Endothelial cell of umbilical vein (primary cell): ENCODE results near the gene NTNG1. TPM values are rescaled to one million over a fixed set of nuclear protein-coding genes. Genes with fewer than 3 reads are reported as not detected.

Experiments used
- BruUV-seq: library from RNA; stranded (reverse); fragments of 400-500 nt; replicated peaks from 2 replicates; lab custom pipeline; 2021; lab: Mats Ljungman, UMichigan
- CTCF ChIA-PET: fragments of 300-600, 350-600 bp; sonication (Branson Sonifier 250); formaldehyde crosslinking; loops from one replicate; lab custom pipeline; 2021; ENCODE audit warnings: antibody characterized with exemption, inconsistent platforms; lab: Charles Lee
- POLR2A ChIA-PET: fragments of 300-600, 350-600 bp; sonication (Branson Sonifier 250); formaldehyde crosslinking; loops from one replicate; lab custom pipeline; 2021; ENCODE audit warnings: antibody characterized with exemption, inconsistent platforms; lab: Charles Lee
- DNase-seq: peaks from one replicate; pipeline ENCODE4 v3.0.0-alpha.2; 2011; ENCODE audit warnings: low read depth, low spot score
- FAIRE-seq: peaks from 2 replicates; lab custom pipeline; 2011; peaks lifted over from hg19 to GRCh38; lab: Jason Lieb, UNC
- H2AFZ ChIP-seq: 2 replicates; pipeline ENCODE4 v1.6.0; 2012; ENCODE audit warnings: low read depth, low read length, control low read depth, inconsistent platforms
- H3K27ac ChIP-seq: 2 replicates; pipeline ENCODE4 v1.5.1; 2011; ENCODE audit warnings: low read depth, mild to moderate bottlenecking, control low read depth, low read length, moderate library complexity; ENCODE audit not compliant: insufficient read depth
- H3K27me3 ChIP-seq, 2 experiments: 2 replicates each; pipeline versions ENCODE4 v1.6.0 to v1.6.1; 2011; ENCODE audit warnings: low read length in 2 of 2, mixed read lengths in 1 of 2; ENCODE audit not compliant: control insufficient read depth in 2 of 2, insufficient read depth in 2 of 2
- H3K36me3 ChIP-seq, 2 experiments: 2 replicates in 1 of 2; 3 replicates in 1 of 2; pipeline ENCODE4 v1.5.1; 2011; ENCODE audit warnings: low read length in 2 of 2, mild to moderate bottlenecking in 1 of 2, moderate library complexity in 1 of 2; ENCODE audit not compliant: control insufficient read depth in 2 of 2, insufficient read depth in 2 of 2; ENCODE audit errors: extremely low read depth in 1 of 2
- H3K4me1 ChIP-seq: 3 replicates; pipeline ENCODE4 v1.5.1; 2011; ENCODE audit warnings: mild to moderate bottlenecking, low read length; ENCODE audit not compliant: control insufficient read depth, insufficient read depth; ENCODE audit errors: extremely low read depth
- H3K4me2 ChIP-seq: 2 replicates; pipeline ENCODE4 v1.6.1; 2011; ENCODE audit warnings: low read length, control low read depth, mixed read lengths; ENCODE audit not compliant: insufficient read depth
- H3K4me3 ChIP-seq, 3 experiments: fragments of 200-600 bp in 1 of 3; sonication (generic), shearing (Covaris generic) in 1 of 3; replicated peaks in 1 of 3; 2 replicates each; pipeline ENCODE4 v1.5.1; 2011 to 2016; ENCODE audit warnings: control low read depth in 3 of 3, low read length in 3 of 3, mild to moderate bottlenecking in 2 of 3, inconsistent platforms in 1 of 3, low read depth in 1 of 3, moderate library complexity in 1 of 3; ENCODE audit not compliant: insufficient read depth in 1 of 3
- H3K79me2 ChIP-seq: 2 replicates; pipeline ENCODE4 v1.6.0; 2012; ENCODE audit warnings: low read length, inconsistent platforms; ENCODE audit not compliant: control insufficient read depth, insufficient read depth
- H3K9ac ChIP-seq: replicated peaks from 2 replicates; pipeline ENCODE3; 2011; ENCODE audit warnings: low read length, control low read depth; ENCODE audit not compliant: insufficient read depth; ENCODE audit errors: extremely low read depth
- H3K9me1 ChIP-seq: replicated peaks from 3 replicates; pipeline ENCODE4 v1.6.0; 2011; ENCODE audit warnings: mild to moderate bottlenecking, low read length; ENCODE audit not compliant: control insufficient read depth, insufficient read depth; ENCODE audit errors: extremely low read depth
- H3K9me3 ChIP-seq: replicated peaks from 2 replicates; pipeline ENCODE4 v1.5.1; 2012; ENCODE audit warnings: low read length, inconsistent platforms; ENCODE audit not compliant: control insufficient read depth, insufficient read depth
- H4K20me1 ChIP-seq: replicated peaks from 2 replicates; pipeline ENCODE3; 2011; ENCODE audit warnings: mild to moderate bottlenecking, low read length; ENCODE audit not compliant: control insufficient read depth, insufficient read depth; ENCODE audit errors: extremely low read depth
- CTCF ChIP-seq, 2 donors: IDR thresholded peaks; 1 replicate in 1 of 2; 2 replicates in 1 of 2; pipeline ENCODE4 v1.5.1; 2011; ENCODE audit warnings: low read length in 2 of 2, mild to moderate bottlenecking in 2 of 2, moderate library complexity in 2 of 2, control low read depth in 1 of 2, inconsistent platforms in 1 of 2, low read depth in 1 of 2; ENCODE audit not compliant: insufficient read depth in 1 of 2; ENCODE audit errors: extremely low read depth in 1 of 2
- EZH2 ChIP-seq: IDR thresholded peaks from 2 replicates; pipeline ENCODE4 v1.6.1; 2012; ENCODE audit warnings: borderline replicate concordance, low read depth, mild to moderate bottlenecking, moderate library complexity, low read length, inconsistent platforms; ENCODE audit not compliant: severe bottlenecking
- FOS ChIP-seq: IDR thresholded peaks from 2 replicates; pipeline ENCODE4 v1.6.1; 2011; ENCODE audit warnings: mild to moderate bottlenecking, low read length, moderate library complexity, borderline replicate concordance; ENCODE audit not compliant: insufficient read depth
- GATA2 ChIP-seq: IDR thresholded peaks from 2 replicates; pipeline ENCODE4 v1.7.0; 2011; ENCODE audit warnings: low read depth, mild to moderate bottlenecking, moderate library complexity, mixed read lengths, low read length; ENCODE audit not compliant: insufficient read length, insufficient read depth
- JUN ChIP-seq: IDR thresholded peaks from 2 replicates; pipeline ENCODE4 v1.6.1; 2011; ENCODE audit warnings: borderline replicate concordance, low read depth; ENCODE audit not compliant: insufficient read length, insufficient read depth
- MAX ChIP-seq: IDR thresholded peaks from 2 replicates; pipeline ENCODE4 v1.6.1; 2011; ENCODE audit not compliant: insufficient read depth, insufficient read length
- MYC ChIP-seq: IDR thresholded peaks from one replicate; pipeline ENCODE4 v1.6.1; 2011; ENCODE audit warnings: mild to moderate bottlenecking, low read depth, low read length
- POLR2A ChIP-seq: IDR thresholded peaks from 2 replicates; pipeline ENCODE4 v1.6.1; 2012; ENCODE audit warnings: low read depth, mild to moderate bottlenecking, control low read depth, low read length
- POLR2AphosphoS5 ChIP-seq: IDR thresholded peaks from 2 replicates; pipeline ENCODE4 v1.6.1; 2012; ENCODE audit warnings: low read depth, mild to moderate bottlenecking, control low read depth, low read length, moderate library complexity; ENCODE audit not compliant: insufficient read depth
- dilution Hi-C: fragments of 300-500 bp; cut with MboI; formaldehyde crosslinking; loops from one replicate; pipeline ENCODE4 v1.15.0; 2019; ENCODE audit warnings: low sequenced_read_pairs; ENCODE audit not compliant: extremely low pct_ligation_motif_present
- intact Hi-C: fragments of 100-400 bp; cut with micrococcal nuclease; formaldehyde crosslinking; loops from one replicate; pipeline ENCODE4 v1.10.0; 2022
- polyA plus RNA-seq, 4 experiments: library from polyadenylated mRNA; depleted of rRNA in 3 of 4; stranded (reverse) in 3 of 4; unstranded in 1 of 4; fragments of >200 nt; gene quantifications; 2 replicates each; pipeline versions ENCODE4 v1.2.1 to v1.2.3, GENCODE V29; 2011 to 2012; ENCODE audit warnings: missing spikeins in 1 of 4
- total RNA-seq: library from RNA; stranded (reverse); gene quantifications from 2 replicates; pipeline ENCODE4 v1.2.3, GENCODE V29; 2021

NTNG1 gene
- total and polyA plus RNA-seq, 2 donors (not counting 3 experiments of a cell fraction or from before 2014, with no cell fraction given): not detected

GRCh38 chr1:107457989-107458388 lies 317.1 kb downstream of the NTNG1 start:
- TF ChIP-seq POLR2A: no peak
- intact Hi-C loops: no loop called here
- H4K20me1 ChIP-seq: no peaks in the 10 kb centered on the region
- H3K9ac ChIP-seq: no peak overlapping the region
- no peaks in the 10 kb centered on the region for H3K79me2 ChIP-seq
- ChIA-PET CTCF (no interaction called here), POLR2A (no interaction called here)
- DNase-seq: no peak
- H3K4me3 ChIP-seq: no peak overlapping the region
- no TSS peak for BruUV-seq
- no peaks in the 10 kb centered on the region for H3K27me3 ChIP-seq
- dilution Hi-C loops: no loop called here
- H3K9me1 ChIP-seq: no peaks in the 10 kb centered on the region
- H2AFZ ChIP-seq: no peak overlapping the region
- H3K4me1 ChIP-seq: no peaks in the 10 kb centered on the region
- no peak overlapping the region for H3K4me2 ChIP-seq
- FAIRE-seq: no peak
- H3K9me3 ChIP-seq: no peaks in the 10 kb centered on the region
- H3K27ac ChIP-seq: no peak overlapping the region
- H3K36me3 ChIP-seq: no peaks in the 10 kb centered on the region

GRCh38 chr1:107459204-107459904 lies 318.5 kb downstream of the NTNG1 start:
- dilution Hi-C loops: no loop called here

More at GRCh38 chr1:107459204-107459904, 318.5 kb downstream of the NTNG1 start:
- no TSS peak for BruUV-seq
- DNase-seq: no peak
- no peaks in the 10 kb centered on the region for H3K9me3 ChIP-seq
- FAIRE-seq: no peak
- TF ChIP-seq MAX: no peak
- TF ChIP-seq MYC: no peak
- TF ChIP-seq FOS: no peak
- TF ChIP-seq EZH2: no peak
- no peak for TF ChIP-seq JUN
- TF ChIP-seq GATA2: no peak
- TF ChIP-seq POLR2A: no peak
- TF ChIP-seq CTCF (IDR thresholded peaks at IDR 0.05; ENCODE audit: extremely low read depth in 1 of 2, insufficient read depth in 1 of 2, low read depth in 1 of 2, low read length in 2 of 2): no peak
- TF ChIP-seq POLR2AphosphoS5: no peak
- H4K20me1 ChIP-seq: no peaks in the 10 kb centered on the region
- H3K4me3 ChIP-seq: no peak overlapping the region
- POLR2A ChIA-PET: no interaction called here
- no peak overlapping the region for H3K9ac ChIP-seq
- H3K4me1 ChIP-seq: no peaks in the 10 kb centered on the region
- no peak overlapping the region for H3K4me2 ChIP-seq
- H3K27ac ChIP-seq: no peak overlapping the region
- H3K27me3 ChIP-seq: no peaks in the 10 kb centered on the region
- CTCF ChIA-PET: no interaction called here
- H2AFZ ChIP-seq: no peak overlapping the region
- no peaks in the 10 kb centered on the region for H3K9me1 ChIP-seq
- no peaks in the 10 kb centered on the region for H3K36me3 ChIP-seq
- H3K79me2 ChIP-seq: no peaks in the 10 kb centered on the region
- intact Hi-C loops: no loop called here
